ENCODE data around the gene HMGN2. TPM values are rescaled to one million over a fixed set of nuclear protein-coding genes. Genes with fewer than 3 reads are reported as not detected.

The HMGN2 gene
- total and polyA plus RNA-seq, 2 of the 13 experiments (the other 11 are each of a cell fraction or from before 2014, with no cell fraction given) = 63.4 to 343 TPM

DNA sequence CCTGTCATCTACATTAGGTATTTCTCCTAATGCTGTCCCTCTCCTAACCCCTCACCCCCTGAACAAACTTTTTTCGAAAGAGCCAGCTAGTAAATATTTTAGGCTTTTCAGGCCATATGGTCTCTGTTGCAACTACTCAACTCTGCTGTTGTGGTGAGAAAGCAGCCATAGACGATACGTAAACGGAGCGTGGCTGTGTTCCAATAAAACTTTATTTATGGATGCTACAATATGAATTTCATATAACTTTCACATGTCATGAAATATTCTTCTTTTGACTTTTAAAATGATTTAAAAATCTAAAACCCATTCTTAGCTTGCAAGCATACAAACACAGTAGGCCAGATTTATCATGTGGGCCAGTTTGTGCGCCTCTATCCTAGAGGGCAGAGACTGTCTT, 46.1 kb downstream of the HMGN2 start:
- Histone ChIP-seq H3K36me3 (replicated peaks in 1 of 2; ENCODE audit: control insufficient read depth in 1 of 2, insufficient read depth in 2 of 2, low read length in 2 of 2) (no peaks in the 10 kb centered on the region), H4K20me1 (ENCODE audit: insufficient read depth, low read length) (no peaks in the 10 kb centered on the region), H3K9ac (ENCODE audit: insufficient read depth, low read depth, low read length) (no peak overlapping the region), H2AFZ (ENCODE audit: low read length) (no peak overlapping the region), H3K4me3 (replicated peaks in 1 of 3; ENCODE audit: insufficient read depth in 1 of 3, low read depth in 2 of 3, low read length in 3 of 3) (no peak overlapping the region), H3K27me3 (ENCODE audit: control insufficient read depth in 1 of 2, insufficient read depth in 2 of 2, low read length in 2 of 2) (peaks cover 0 to 7% of the 10 kb centered on the region in 2 experiments; a peak in 3 of 5 replicates), H3K4me1 (ENCODE audit: insufficient read depth, low read length) (0 out of 2 replicates have a peak, but pooled peaks cover 6% of the 10 kb centered on the region), H3K4me2 (ENCODE audit: low read depth, low read length) (no peak overlapping the region), H3K27ac (ENCODE audit: extremely low read length, insufficient read depth, low read length) (no peak overlapping the region), H3K79me2 (ENCODE audit: insufficient read depth, low read length) (no peaks in the 10 kb centered on the region), H3K9me3 (ENCODE audit: low read length) (no peaks in the 10 kb centered on the region)
- POLR2A ChIA-PET = no interaction called here
- DNase-seq (ENCODE audit: low spot score) = no peak
- no peak for FAIRE-seq
- WGBS (ENCODE audit: low lambda C conversion rate) = 60% methylated on average over 6 of the region's 6 CpGs
- intact Hi-C loops (cut with micrococcal nuclease; ENCODE audit: unreplicated experiment) (no loop called here), in situ Hi-C loops (cut with HindIII; ENCODE audit: extremely low pct_ligation_motif_present, low pct_unique_long_range_greater_than_20kb) (no loop called here)
- ATAC-seq = no peak
- BruUV-seq (replicated peaks) = no TSS peak
- CTCF ChIA-PET (ENCODE audit: low intra/inter-chr PET ratio, low total read pairs) = no interaction called here
- TF ChIP-seq HBP1 (CRISPR knock-in tag; IDR thresholded peaks at IDR 0.05; ENCODE audit: low read depth) (no peak), FOXA1 (IDR thresholded peaks at IDR 0.05) (no peak), FOXA1 (CRISPR knock-in tag; IDR thresholded peaks at IDR 0.05) (no peak), ZFY (CRISPR knock-in tag; IDR thresholded peaks at IDR 0.05) (no peak), MYNN (CRISPR knock-in tag; IDR thresholded peaks at IDR 0.05; ENCODE audit: low read depth) (no peak), ZNF615 (CRISPR knock-in tag; IDR thresholded peaks at IDR 0.05; ENCODE audit: borderline replicate concordance) (no peak), PLRG1 (conservative IDR thresholded peaks at IDR 0.05) (no peak), ZSCAN22 (CRISPR knock-in tag; IDR thresholded peaks at IDR 0.05) (no peak), PTBP1 (IDR thresholded peaks at IDR 0.05; ENCODE audit: low read depth, low read length, poor library complexity, severe bottlenecking) (no peak), SSRP1 (CRISPR knock-in tag; IDR thresholded peaks at IDR 0.05) (no peak), KLF12 (CRISPR knock-in tag; IDR thresholded peaks at IDR 0.05; ENCODE audit: borderline replicate concordance) (no peak), FOXA3 (CRISPR knock-in tag; IDR thresholded peaks at IDR 0.05) (no peak), NFIC (IDR thresholded peaks at IDR 0.05; ENCODE audit: low read length) (no peak), ZNF264 (CRISPR knock-in tag; IDR thresholded peaks at IDR 0.05) (no peak), PRDM4 (CRISPR knock-in tag; IDR thresholded peaks at IDR 0.05; ENCODE audit: borderline replicate concordance) (no peak), ZNF782 (CRISPR knock-in tag; IDR thresholded peaks at IDR 0.05; ENCODE audit: borderline replicate concordance) (no peak), ESRRA (CRISPR knock-in tag; IDR thresholded peaks at IDR 0.05; ENCODE audit: low read depth) (no peak), ELF3 (CRISPR knock-in tag; IDR thresholded peaks at IDR 0.05) (no peak)

Data from HepG2 (cell line).